CD4-positive, alpha-beta T cell (primary cell): ENCODE data around the gene HECW1. TPM values are rescaled to one million over a fixed set of nuclear protein-coding genes. Genes with fewer than 3 reads are reported as not detected.

Experiments used
- ATAC-seq: fragments of 200-7000 bp; cut with Tn5 transposase; one replicate; pipeline ENCODE4 v1.10.0; 2022; ENCODE audit warnings: mild to moderate bottlenecking; ENCODE audit not compliant: poor library complexity
- CTCF ChIA-PET: fragments of 350-600 bp; sonication (Branson Sonifier 250); formaldehyde crosslinking; loops from one replicate; lab custom pipeline; 2021; ENCODE audit warnings: antibody characterized with exemption, inconsistent platforms; lab: Charles Lee
- POLR2A ChIA-PET: fragments of 350-600 bp; sonication (Branson Sonifier 250); formaldehyde crosslinking; loops from one replicate; lab custom pipeline; 2021; ENCODE audit warnings: antibody characterized with exemption, inconsistent platforms; lab: Charles Lee
- DNase-seq, 14 experiments: peaks; one replicate each; pipeline ENCODE4 v3.0.0-alpha.2; 2013 to 2020; ENCODE audit warnings: mixed read lengths in 2 of 14
- H3K27ac ChIP-seq, 2 donors: one replicate each; pipeline versions ENCODE4 v1.5.1 to v1.7.0; 2013; ENCODE audit warnings: low read length in 2 of 2, low read depth in 1 of 2, mild to moderate bottlenecking in 1 of 2
- H3K27me3 ChIP-seq, 2 experiments: 1 replicate in 1 of 2; 2 replicates in 1 of 2; pipeline versions ENCODE4 v1.6.1 to v1.7.0; 2013; ENCODE audit warnings: low read length in 2 of 2, control low read depth in 1 of 2, mild to moderate bottlenecking in 1 of 2, moderate library complexity in 1 of 2; ENCODE audit not compliant: insufficient read depth in 2 of 2, control insufficient read depth in 1 of 2
- H3K36me3 ChIP-seq: one replicate; pipeline ENCODE4 v1.6.1; 2013; ENCODE audit warnings: low read length, control low read depth; ENCODE audit not compliant: insufficient read depth
- H3K4me1 ChIP-seq: one replicate; pipeline ENCODE4 v1.6.1; 2013; ENCODE audit warnings: low read length, control low read depth; ENCODE audit not compliant: insufficient read depth
- H3K4me3 ChIP-seq: one replicate; pipeline ENCODE4 v1.5.1; 2013; ENCODE audit warnings: mild to moderate bottlenecking, low read length, moderate library complexity
- H3K9me3 ChIP-seq, 2 experiments: 1 replicate in 1 of 2; 2 replicates in 1 of 2; pipeline versions ENCODE4 v1.6.1 to v1.7.0; 2013; ENCODE audit warnings: low read length in 2 of 2, mild to moderate bottlenecking in 2 of 2, control low read depth in 1 of 2, moderate library complexity in 1 of 2; ENCODE audit not compliant: control insufficient read depth in 1 of 2, insufficient read depth in 1 of 2
- H3K27ac Mint-ChIP-seq: one replicate; pipeline ENCODE4 v1.8.0; 2020; ENCODE audit warnings: mixed read lengths
- H3K27me3 Mint-ChIP-seq: one replicate; pipeline ENCODE4 v1.8.0; 2021; ENCODE audit warnings: mixed read lengths
- H3K36me3 Mint-ChIP-seq: one replicate; pipeline ENCODE4 v1.8.0; 2021; ENCODE audit warnings: low read depth, mixed read lengths
- H3K4me1 Mint-ChIP-seq: one replicate; pipeline ENCODE4 v1.8.0; 2021; ENCODE audit warnings: low read depth, mixed read lengths
- H3K4me3 Mint-ChIP-seq: one replicate; pipeline ENCODE4 v1.8.0; 2020; ENCODE audit warnings: mild to moderate bottlenecking, mixed read lengths
- H3K9me3 Mint-ChIP-seq: one replicate; pipeline ENCODE4 v1.8.0; 2020; ENCODE audit warnings: mixed read lengths
- intact Hi-C, 2 experiments: fragments of 100-400 bp; cut with DNase I in 1 of 2; cut with micrococcal nuclease in 1 of 2; formaldehyde crosslinking; loops; one replicate each; pipeline versions ENCODE4 v1.15.1 to v1.9.0; 2023 to 2025; cut with DNase I, micrococcal nuclease
- total RNA-seq, 174 experiments: library from RNA in 2 of 174; stranded (reverse) in 2 of 174; gene quantifications; one replicate each; pipeline ENCODE4 v1.2.3 and lab custom pipeline; 2021 to 2026
- TF ChIP-seq, protein P1 (sequence below): fragments of 200-600 bp; IDR thresholded peaks from one replicate; pipeline ENCODE4 v1.8.0; 2022; ENCODE audit warnings: antibody characterized with exemption, mild to moderate bottlenecking

The HECW1 gene
- total RNA-seq, 2 experiments from 2014 or later, result not detected

DNA sequence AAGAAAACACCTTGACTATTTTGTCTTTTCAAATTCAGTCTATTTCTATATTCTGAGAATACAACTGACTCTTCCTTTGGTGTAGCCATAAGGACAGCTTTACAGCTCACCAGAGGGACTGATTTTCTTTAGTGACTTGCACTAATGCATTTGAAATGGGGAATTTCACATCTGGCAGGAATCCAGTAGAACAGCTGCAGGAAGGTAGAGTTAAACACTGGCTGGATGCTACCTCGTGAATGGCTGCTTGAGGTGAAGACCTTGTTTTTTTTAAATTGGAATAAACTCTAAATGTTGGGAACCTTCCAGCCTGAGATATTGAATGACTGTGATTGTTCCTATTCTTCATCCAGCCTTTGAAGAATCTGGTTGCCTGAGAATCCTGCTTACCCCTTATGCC is 330.9 kb downstream of the HECW1 start:
- no peaks in the 10 kb centered on the region for H3K9me3 Mint-ChIP-seq
- Histone ChIP-seq H3K4me3 (no peak overlapping the region), H3K36me3 (no peaks in the 10 kb centered on the region), H3K4me1 (no peaks in the 10 kb centered on the region), H3K9me3 (peaks cover 0 to 10% of the 10 kb centered on the region in 2 experiments), H3K27ac (no peak overlapping the region), H3K27me3 (no peaks in the 10 kb centered on the region)
- no peak for DNase-seq
- no peaks in the 10 kb centered on the region for H3K4me1 Mint-ChIP-seq
- ChIA-PET CTCF (no interaction called here), POLR2A (no interaction called here)
- intact Hi-C loops, result no loop called here
- H3K27ac Mint-ChIP-seq, result no peak overlapping the region
- TF ChIP-seq, protein P1, sequence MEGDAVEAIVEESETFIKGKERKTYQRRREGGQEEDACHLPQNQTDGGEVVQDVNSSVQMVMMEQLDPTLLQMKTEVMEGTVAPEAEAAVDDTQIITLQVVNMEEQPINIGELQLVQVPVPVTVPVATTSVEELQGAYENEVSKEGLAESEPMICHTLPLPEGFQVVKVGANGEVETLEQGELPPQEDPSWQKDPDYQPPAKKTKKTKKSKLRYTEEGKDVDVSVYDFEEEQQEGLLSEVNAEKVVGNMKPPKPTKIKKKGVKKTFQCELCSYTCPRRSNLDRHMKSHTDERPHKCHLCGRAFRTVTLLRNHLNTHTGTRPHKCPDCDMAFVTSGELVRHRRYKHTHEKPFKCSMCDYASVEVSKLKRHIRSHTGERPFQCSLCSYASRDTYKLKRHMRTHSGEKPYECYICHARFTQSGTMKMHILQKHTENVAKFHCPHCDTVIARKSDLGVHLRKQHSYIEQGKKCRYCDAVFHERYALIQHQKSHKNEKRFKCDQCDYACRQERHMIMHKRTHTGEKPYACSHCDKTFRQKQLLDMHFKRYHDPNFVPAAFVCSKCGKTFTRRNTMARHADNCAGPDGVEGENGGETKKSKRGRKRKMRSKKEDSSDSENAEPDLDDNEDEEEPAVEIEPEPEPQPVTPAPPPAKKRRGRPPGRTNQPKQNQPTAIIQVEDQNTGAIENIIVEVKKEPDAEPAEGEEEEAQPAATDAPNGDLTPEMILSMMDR, result no peak
- peaks cover 16% of the 10 kb centered on the region for H3K27me3 Mint-ChIP-seq
- H3K4me3 Mint-ChIP-seq, result no peak overlapping the region
- no peaks in the 10 kb centered on the region for H3K36me3 Mint-ChIP-seq
- no peak for ATAC-seq

DNA sequence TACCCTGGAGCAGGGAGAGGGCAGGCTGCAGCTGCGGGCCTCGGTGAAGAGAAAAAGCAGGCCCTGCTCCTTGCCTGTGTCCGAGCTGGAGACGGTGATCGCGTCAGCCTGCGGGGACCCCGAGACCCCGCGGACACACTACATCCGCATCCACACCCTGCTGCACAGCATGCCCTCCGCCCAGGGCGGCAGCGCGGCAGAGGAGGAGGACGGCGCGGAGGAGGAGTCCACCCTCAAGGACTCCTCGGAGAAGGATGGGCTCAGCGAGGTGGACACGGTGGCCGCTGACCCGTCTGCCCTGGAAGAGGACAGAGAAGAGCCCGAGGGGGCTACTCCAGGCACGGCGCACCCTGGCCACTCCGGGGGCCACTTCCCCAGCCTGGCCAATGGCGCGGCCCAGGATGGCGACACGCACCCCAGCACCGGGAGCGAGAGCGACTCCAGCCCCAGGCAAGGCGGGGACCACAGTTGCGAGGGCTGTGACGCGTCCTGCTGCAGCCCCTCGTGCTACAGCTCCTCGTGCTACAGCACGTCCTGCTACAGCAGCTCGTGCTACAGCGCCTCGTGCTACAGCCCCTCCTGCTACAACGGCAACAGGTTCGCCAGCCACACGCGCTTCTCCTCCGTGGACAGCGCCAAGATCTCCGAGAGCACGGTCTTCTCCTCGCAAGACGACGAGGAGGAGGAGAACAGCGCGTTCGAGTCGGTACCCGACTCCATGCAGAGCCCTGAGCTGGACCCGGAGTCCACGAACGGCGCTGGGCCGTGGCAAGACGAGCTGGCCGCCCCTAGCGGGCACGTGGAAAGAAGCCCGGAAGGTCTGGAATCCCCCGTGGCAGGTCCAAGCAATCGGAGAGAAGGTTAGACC is 332.5 kb downstream of the HECW1 start:
- Mint-ChIP-seq H3K4me3 (no peak overlapping the region), H3K27me3 (peaks cover 16% of the 10 kb centered on the region), H3K9me3 (no peaks in the 10 kb centered on the region), H3K27ac (no peak overlapping the region), H3K36me3 (no peaks in the 10 kb centered on the region), H3K4me1 (no peaks in the 10 kb centered on the region)
- no peak overlapping the region for H3K4me3 ChIP-seq
- ChIA-PET CTCF (no interaction called here), POLR2A (no interaction called here)
- TF ChIP-seq, protein P1, result no peak
- H3K36me3 ChIP-seq, result no peaks in the 10 kb centered on the region
- intact Hi-C loops, result no loop called here
- H3K27ac ChIP-seq, result no peak overlapping the region
- DNase-seq, result no peak
- no peaks in the 10 kb centered on the region for H3K27me3 ChIP-seq
- no peak for ATAC-seq
- H3K4me1 ChIP-seq, result no peaks in the 10 kb centered on the region
- peaks cover 0 to 10% of the 10 kb centered on the region in 2 experiments for H3K9me3 ChIP-seq

DNA sequence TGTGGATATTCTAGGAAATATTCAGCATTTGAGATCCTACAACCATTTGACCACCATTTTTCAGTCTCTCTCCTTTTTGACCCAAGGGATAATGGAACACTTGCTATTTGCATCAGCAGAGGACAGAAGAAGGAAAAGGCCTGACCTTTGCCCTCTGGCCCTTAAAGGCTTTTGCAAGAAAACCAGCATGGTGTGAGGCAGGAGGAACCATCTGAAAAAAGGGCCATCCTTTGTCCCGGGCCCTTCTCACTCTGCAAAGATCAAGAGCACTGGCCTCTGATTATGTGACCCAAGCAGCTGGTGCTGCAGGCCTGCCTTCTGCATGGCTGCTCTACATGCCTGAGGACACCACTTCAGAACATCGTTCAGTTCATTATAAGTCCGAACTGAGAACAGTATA is 337.1 kb downstream of the HECW1 start:
- Mint-ChIP-seq H3K36me3 (no peaks in the 10 kb centered on the region), H3K4me3 (no peak overlapping the region), H3K4me1 (no peaks in the 10 kb centered on the region), H3K9me3 (no peaks in the 10 kb centered on the region), H3K27me3 (peaks cover 20% of the 10 kb centered on the region), H3K27ac (no peak overlapping the region)
- ATAC-seq (no peak), DNase-seq (no peak)
- Histone ChIP-seq H3K9me3 (peaks cover 0 to 6% of the 10 kb centered on the region in 2 experiments), H3K4me1 (no peaks in the 10 kb centered on the region), H3K27ac (no peak overlapping the region), H3K4me3 (no peak overlapping the region), H3K36me3 (no peaks in the 10 kb centered on the region), H3K27me3 (no peaks in the 10 kb centered on the region)
- TF ChIP-seq, protein P1, result no peak
- intact Hi-C loops, result no loop called here
- ChIA-PET CTCF (no interaction called here), POLR2A (no interaction called here)
